Panc1 (cell line): ENCODE data around the gene ACSS3. TPM values are rescaled to one million over a fixed set of nuclear protein-coding genes. Genes with fewer than 3 reads are reported as not detected.

Source experiments
- ATAC-seq: fragments of 200-7000 bp; cut with Tn5 transposase; 2 replicates; pipeline ENCODE4 v1.9.1; 2020; ENCODE audit warnings: mild to moderate bottlenecking, moderate library complexity
- BruUV-seq: library from RNA; stranded (reverse); fragments of 400-500 nt; replicated peaks from 2 replicates; lab custom pipeline; 2021; lab: Mats Ljungman, UMichigan
- CTCF ChIA-PET: fragments of 300-600 bp; sonication (Branson Sonifier 250); formaldehyde crosslinking; loops from one replicate; lab custom pipeline; 2022; ENCODE audit warnings: antibody characterized with exemption; lab: Charles Lee
- POLR2A ChIA-PET: fragments of 300-600 bp; sonication (Branson Sonifier 250); formaldehyde crosslinking; loops from one replicate; lab custom pipeline; 2022; ENCODE audit warnings: antibody characterized with exemption; lab: Charles Lee
- DNase-seq: peaks from one replicate; pipeline ENCODE4 v3.0.0-alpha.2; 2010; ENCODE audit warnings: low read depth, low spot score
- H3K27ac ChIP-seq: 2 replicates; pipeline ENCODE4 v1.5.1; 2011; ENCODE audit warnings: mild to moderate bottlenecking, low read length, inconsistent platforms
- H3K27me3 ChIP-seq: fragments of 200-500 bp; sonication (Bioruptor generic); 2 replicates; pipeline ENCODE4 v1.6.0; 2014; ENCODE audit warnings: low read length, inconsistent platforms; ENCODE audit not compliant: control insufficient read depth, insufficient read depth
- H3K36me3 ChIP-seq: fragments of 200-500 bp; sonication (Bioruptor generic); 2 replicates; pipeline ENCODE4 v1.5.1; 2014; ENCODE audit warnings: inconsistent platforms, mild to moderate bottlenecking, low read length, moderate library complexity; ENCODE audit not compliant: control insufficient read depth, insufficient read depth
- H3K4me1 ChIP-seq: 2 replicates; pipeline ENCODE4 v1.5.1; 2011; ENCODE audit warnings: inconsistent platforms, mild to moderate bottlenecking, low read length, moderate library complexity; ENCODE audit not compliant: control insufficient read depth, insufficient read depth
- H3K4me3 ChIP-seq, 2 experiments: 2 replicates each; pipeline ENCODE4 v1.5.1; 2011 to 2012; ENCODE audit warnings: low read depth in 2 of 2, low read length in 2 of 2, mild to moderate bottlenecking in 2 of 2, inconsistent platforms in 1 of 2, moderate library complexity in 1 of 2
- H3K9me3 ChIP-seq: fragments of 200-500 bp; sonication (Bioruptor generic); 2 replicates; pipeline ENCODE4 v1.5.1; 2014; ENCODE audit warnings: low read depth, mild to moderate bottlenecking, inconsistent platforms, low read length, moderate library complexity; ENCODE audit not compliant: control insufficient read depth, insufficient read depth
- POLR2AphosphoS5 ChIP-seq: IDR thresholded peaks from 2 replicates; pipeline ENCODE4 v1.6.1; 2012; ENCODE audit warnings: mild to moderate bottlenecking, low read depth, low read length, moderate library complexity
- SIN3A ChIP-seq: IDR thresholded peaks from 2 replicates; pipeline ENCODE4 v1.6.1; 2012; ENCODE audit warnings: low read depth, mild to moderate bottlenecking, low read length, moderate library complexity, borderline replicate concordance; ENCODE audit not compliant: insufficient read depth
- TCF7L2 ChIP-seq: IDR thresholded peaks from 2 replicates; pipeline ENCODE4 v1.6.1; 2011; ENCODE audit warnings: mild to moderate bottlenecking, low read depth, low read length, inconsistent platforms
- in situ Hi-C: cut with HindIII; loops from 2 replicates; pipeline ENCODE4 v1.10.0; 2016; ENCODE audit warnings: low sequenced_read_pairs, low pct_unique_long_range_greater_than_20kb
- intact Hi-C: fragments of 100-400 bp; cut with micrococcal nuclease; formaldehyde crosslinking; loops from one replicate; pipeline ENCODE4 v1.10.0; 2022; ENCODE audit not compliant: unreplicated experiment
- total RNA-seq: library from RNA; stranded (reverse); gene quantifications from one replicate; pipeline ENCODE4 v1.2.1, GENCODE V29; 2021; ENCODE audit not compliant: unreplicated experiment
- TF ChIP-seq, protein P1 (sequence below), 2 experiments: IDR thresholded peaks; 2 replicates each; pipeline ENCODE4 v1.6.1; 2011 to 2012; ENCODE audit warnings: low read depth in 2 of 2, control low read depth in 1 of 2, low read length in 1 of 2, mild to moderate bottlenecking in 1 of 2, moderate library complexity in 1 of 2; ENCODE audit not compliant: insufficient read depth in 1 of 2
- TF ChIP-seq, protein P2 (sequence below): fragments of 450-650 bp; IDR thresholded peaks from 2 replicates; pipeline ENCODE4 v1.5.1; 2017; ENCODE audit warnings: mild to moderate bottlenecking

ACSS3 gene
- total RNA-seq, 1 experiment from 2014 or later = 0.10 TPM

DNA sequence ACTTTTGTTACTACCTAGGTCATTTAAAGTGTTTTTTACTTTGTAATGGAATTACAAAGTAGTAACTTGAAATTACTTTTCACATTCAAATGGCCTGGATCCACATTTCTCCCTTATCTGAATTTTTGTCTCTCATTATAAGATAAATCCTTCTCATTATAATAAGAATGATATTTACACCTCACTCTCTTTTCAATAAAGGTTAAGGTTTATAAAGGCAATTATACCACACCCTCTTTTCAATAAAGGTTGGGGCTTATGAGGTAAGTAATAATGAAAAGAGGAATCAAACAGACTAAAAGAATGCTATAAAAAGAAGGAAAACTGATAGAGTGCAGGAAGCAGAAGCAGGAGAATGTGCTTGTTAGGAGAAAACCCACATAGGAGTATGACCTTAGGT is 210.8 kb downstream of the ACSS3 start:
- CTCF ChIA-PET = no interaction called here
- Histone ChIP-seq H3K36me3 (no peaks in the 10 kb centered on the region), H3K4me3 (no peak overlapping the region), H3K27ac (no peak overlapping the region), H3K27me3 (no peaks in the 10 kb centered on the region), H3K4me1 (no peaks in the 10 kb centered on the region), H3K9me3 (no peaks in the 10 kb centered on the region)
- no peak for DNase-seq
- POLR2A ChIA-PET = no interaction called here
- no peak for ATAC-seq
- intact Hi-C loops = no loop called here
- in situ Hi-C loops = no loop called here
- BruUV-seq = no TSS peak
- TF ChIP-seq SIN3A = no peak
- TF ChIP-seq TCF7L2 = no peak
- TF ChIP-seq, protein P1, sequence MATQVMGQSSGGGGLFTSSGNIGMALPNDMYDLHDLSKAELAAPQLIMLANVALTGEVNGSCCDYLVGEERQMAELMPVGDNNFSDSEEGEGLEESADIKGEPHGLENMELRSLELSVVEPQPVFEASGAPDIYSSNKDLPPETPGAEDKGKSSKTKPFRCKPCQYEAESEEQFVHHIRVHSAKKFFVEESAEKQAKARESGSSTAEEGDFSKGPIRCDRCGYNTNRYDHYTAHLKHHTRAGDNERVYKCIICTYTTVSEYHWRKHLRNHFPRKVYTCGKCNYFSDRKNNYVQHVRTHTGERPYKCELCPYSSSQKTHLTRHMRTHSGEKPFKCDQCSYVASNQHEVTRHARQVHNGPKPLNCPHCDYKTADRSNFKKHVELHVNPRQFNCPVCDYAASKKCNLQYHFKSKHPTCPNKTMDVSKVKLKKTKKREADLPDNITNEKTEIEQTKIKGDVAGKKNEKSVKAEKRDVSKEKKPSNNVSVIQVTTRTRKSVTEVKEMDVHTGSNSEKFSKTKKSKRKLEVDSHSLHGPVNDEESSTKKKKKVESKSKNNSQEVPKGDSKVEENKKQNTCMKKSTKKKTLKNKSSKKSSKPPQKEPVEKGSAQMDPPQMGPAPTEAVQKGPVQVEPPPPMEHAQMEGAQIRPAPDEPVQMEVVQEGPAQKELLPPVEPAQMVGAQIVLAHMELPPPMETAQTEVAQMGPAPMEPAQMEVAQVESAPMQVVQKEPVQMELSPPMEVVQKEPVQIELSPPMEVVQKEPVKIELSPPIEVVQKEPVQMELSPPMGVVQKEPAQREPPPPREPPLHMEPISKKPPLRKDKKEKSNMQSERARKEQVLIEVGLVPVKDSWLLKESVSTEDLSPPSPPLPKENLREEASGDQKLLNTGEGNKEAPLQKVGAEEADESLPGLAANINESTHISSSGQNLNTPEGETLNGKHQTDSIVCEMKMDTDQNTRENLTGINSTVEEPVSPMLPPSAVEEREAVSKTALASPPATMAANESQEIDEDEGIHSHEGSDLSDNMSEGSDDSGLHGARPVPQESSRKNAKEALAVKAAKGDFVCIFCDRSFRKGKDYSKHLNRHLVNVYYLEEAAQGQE (IDR thresholded peaks at IDR 0.05; ENCODE audit: insufficient read depth in 1 of 2, low read depth in 2 of 2, low read length in 1 of 2) = no peak
- no peak for TF ChIP-seq POLR2AphosphoS5
- TF ChIP-seq, protein P2, sequence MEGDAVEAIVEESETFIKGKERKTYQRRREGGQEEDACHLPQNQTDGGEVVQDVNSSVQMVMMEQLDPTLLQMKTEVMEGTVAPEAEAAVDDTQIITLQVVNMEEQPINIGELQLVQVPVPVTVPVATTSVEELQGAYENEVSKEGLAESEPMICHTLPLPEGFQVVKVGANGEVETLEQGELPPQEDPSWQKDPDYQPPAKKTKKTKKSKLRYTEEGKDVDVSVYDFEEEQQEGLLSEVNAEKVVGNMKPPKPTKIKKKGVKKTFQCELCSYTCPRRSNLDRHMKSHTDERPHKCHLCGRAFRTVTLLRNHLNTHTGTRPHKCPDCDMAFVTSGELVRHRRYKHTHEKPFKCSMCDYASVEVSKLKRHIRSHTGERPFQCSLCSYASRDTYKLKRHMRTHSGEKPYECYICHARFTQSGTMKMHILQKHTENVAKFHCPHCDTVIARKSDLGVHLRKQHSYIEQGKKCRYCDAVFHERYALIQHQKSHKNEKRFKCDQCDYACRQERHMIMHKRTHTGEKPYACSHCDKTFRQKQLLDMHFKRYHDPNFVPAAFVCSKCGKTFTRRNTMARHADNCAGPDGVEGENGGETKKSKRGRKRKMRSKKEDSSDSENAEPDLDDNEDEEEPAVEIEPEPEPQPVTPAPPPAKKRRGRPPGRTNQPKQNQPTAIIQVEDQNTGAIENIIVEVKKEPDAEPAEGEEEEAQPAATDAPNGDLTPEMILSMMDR = no peak

DNA sequence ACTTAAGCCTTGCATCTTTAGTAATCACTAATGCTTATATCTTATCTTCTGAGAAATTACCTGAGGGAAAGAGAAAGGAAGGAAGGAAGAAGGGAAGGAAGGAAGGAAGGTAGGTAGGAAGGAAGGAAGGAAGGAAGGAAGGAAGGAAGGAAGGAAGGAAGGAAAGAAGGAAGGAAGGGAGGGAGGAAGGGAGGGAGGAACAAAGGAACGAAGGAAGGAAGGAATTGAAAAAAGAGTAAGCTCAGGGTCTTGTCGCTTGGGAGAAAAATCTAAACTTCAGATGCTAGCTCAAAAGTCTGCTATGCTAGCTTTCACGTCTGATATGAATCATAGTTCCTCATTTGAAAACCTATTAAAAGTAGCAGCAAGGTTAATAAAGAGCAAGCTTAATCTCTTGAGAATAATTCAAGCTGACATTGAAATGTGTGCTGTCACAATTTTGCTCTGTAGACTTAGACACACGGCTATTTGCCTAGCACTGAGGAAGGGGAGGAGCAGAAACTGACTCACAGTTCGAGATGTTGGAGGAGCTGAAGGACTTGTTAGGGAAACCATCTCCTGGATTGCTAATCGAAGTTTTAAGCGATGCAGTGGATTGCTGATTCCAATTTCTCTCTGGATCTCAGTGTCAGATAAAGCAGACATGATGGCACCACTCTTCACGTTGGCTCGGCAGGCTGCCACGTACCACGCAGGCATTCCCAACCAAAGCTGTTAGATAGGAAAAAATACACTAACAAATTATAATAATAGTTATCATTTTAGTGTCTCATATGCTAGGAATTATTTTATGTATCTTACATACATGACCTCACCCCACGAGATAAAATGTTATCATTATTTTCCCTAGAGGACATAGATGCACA is 216.7 kb downstream of the ACSS3 start:
- TF ChIP-seq POLR2AphosphoS5 (no peak), SIN3A (no peak), TCF7L2 (no peak)
- TF ChIP-seq, protein P1 (IDR thresholded peaks at IDR 0.05; ENCODE audit: insufficient read depth in 1 of 2, low read depth in 2 of 2, low read length in 1 of 2) = no peak
- TF ChIP-seq, protein P2 = no peak
- no peaks in the 10 kb centered on the region for H3K36me3 ChIP-seq
- no peak for DNase-seq
- no peak overlapping the region for H3K27ac ChIP-seq
- in situ Hi-C loops (no loop called here), intact Hi-C loops (no loop called here)
- H3K27me3 ChIP-seq = no peaks in the 10 kb centered on the region
- no peak for ATAC-seq
- BruUV-seq = no TSS peak
- H3K4me1 ChIP-seq = no peaks in the 10 kb centered on the region
- ChIA-PET POLR2A (no interaction called here), CTCF (no interaction called here)
- no peaks in the 10 kb centered on the region for H3K9me3 ChIP-seq
- no peak overlapping the region for H3K4me3 ChIP-seq
